CD14-positive monocyte (primary cell): ENCODE data around the gene NKX1-1. TPM values are rescaled to one million over a fixed set of nuclear protein-coding genes. Genes with fewer than 3 reads are reported as not detected.

Experiments used
- DNase-seq, 3 donors: peaks; one replicate each; pipeline ENCODE4 v3.0.0-alpha.2; 2011 to 2022
- H2AFZ ChIP-seq: 2 replicates; pipeline ENCODE4 v1.6.0; 2012; ENCODE audit warnings: mild to moderate bottlenecking, low read depth, low read length, inconsistent platforms; ENCODE audit not compliant: insufficient read depth, poor library complexity, severe bottlenecking
- H3K27ac ChIP-seq, 2 donors: 1 replicate in 1 of 2; 2 replicates in 1 of 2; pipeline ENCODE4 v1.5.1; 2012 to 2013; ENCODE audit warnings: low read length in 2 of 2, control low read depth in 1 of 2, inconsistent platforms in 1 of 2, low read depth in 1 of 2, mild to moderate bottlenecking in 1 of 2
- H3K27me3 ChIP-seq, 2 donors: one replicate each; pipeline versions ENCODE4 v1.6.0 to v1.6.1; 2011 to 2013; ENCODE audit warnings: low read length in 2 of 2; ENCODE audit not compliant: control insufficient read depth in 2 of 2, insufficient read depth in 2 of 2
- H3K36me3 ChIP-seq, 2 donors: replicated peaks in 1 of 2; 1 replicate in 1 of 2; 2 replicates in 1 of 2; pipeline versions ENCODE4 v1.5.1 to v1.6.1; 2012 to 2013; ENCODE audit warnings: low read length in 2 of 2, control low read depth in 1 of 2, inconsistent platforms in 1 of 2, mild to moderate bottlenecking in 1 of 2; ENCODE audit not compliant: insufficient read depth in 2 of 2, control insufficient read depth in 1 of 2
- H3K4me1 ChIP-seq, 2 donors: 1 replicate in 1 of 2; 2 replicates in 1 of 2; pipeline versions ENCODE4 v1.5.1 to v1.6.1; 2012 to 2013; ENCODE audit warnings: low read length in 2 of 2, control low read depth in 1 of 2, inconsistent platforms in 1 of 2, mild to moderate bottlenecking in 1 of 2, moderate library complexity in 1 of 2; ENCODE audit not compliant: insufficient read depth in 2 of 2, control insufficient read depth in 1 of 2
- H3K4me2 ChIP-seq: replicated peaks from 2 replicates; pipeline ENCODE3; 2012; ENCODE audit warnings: low read length, moderate library complexity, mild to moderate bottlenecking; ENCODE audit not compliant: poor library complexity, severe bottlenecking; ENCODE audit errors: extremely low read depth
- H3K4me3 ChIP-seq, 3 experiments: fragments of 200-600 bp in 1 of 3; sonication (generic) in 1 of 3; replicated peaks in 1 of 3; 1 replicate in 2 of 3; 2 replicates in 1 of 3; pipeline ENCODE4 v1.5.1; 2011 to 2013; ENCODE audit warnings: low read length in 3 of 3, mild to moderate bottlenecking in 3 of 3, control low read depth in 2 of 3, low read depth in 2 of 3, inconsistent platforms in 1 of 3, moderate library complexity in 1 of 3
- H3K79me2 ChIP-seq: 2 replicates; pipeline ENCODE4 v1.6.0; 2012; ENCODE audit warnings: mild to moderate bottlenecking, control low read depth, inconsistent platforms, low read length, moderate library complexity; ENCODE audit not compliant: insufficient read depth
- H3K9ac ChIP-seq: 2 replicates; pipeline ENCODE4 v1.6.0; 2017; ENCODE audit warnings: low read length, mild to moderate bottlenecking; ENCODE audit not compliant: insufficient read depth, poor library complexity, severe bottlenecking
- H3K9me3 ChIP-seq, 2 donors: replicated peaks in 1 of 2; 1 replicate in 1 of 2; 2 replicates in 1 of 2; pipeline versions ENCODE4 v1.5.1 to v1.6.1; 2012 to 2013; ENCODE audit warnings: low read length in 2 of 2, control low read depth in 1 of 2; ENCODE audit not compliant: control insufficient read depth in 1 of 2, insufficient read depth in 1 of 2
- H4K20me1 ChIP-seq: 2 replicates; pipeline ENCODE4 v1.6.0; 2012; ENCODE audit warnings: mild to moderate bottlenecking, low read length, control low read depth, moderate library complexity; ENCODE audit not compliant: insufficient read depth
- H3K27ac Mint-ChIP-seq, 7 donors: one replicate each; pipeline ENCODE4 v1.8.0; 2020; ENCODE audit warnings: mild to moderate bottlenecking in 7 of 7, mixed read lengths in 7 of 7, moderate library complexity in 6 of 7, inconsistent platforms in 2 of 7
- H3K27me3 Mint-ChIP-seq, 3 donors: one replicate each; pipeline ENCODE4 v1.8.0; 2021 to 2022; ENCODE audit warnings: low read depth in 3 of 3, mild to moderate bottlenecking in 3 of 3, mixed read lengths in 3 of 3, moderate library complexity in 3 of 3, inconsistent platforms in 1 of 3
- H3K36me3 Mint-ChIP-seq, 2 donors: one replicate each; pipeline ENCODE4 v1.8.0; 2020; ENCODE audit warnings: mixed read lengths in 2 of 2, inconsistent platforms in 1 of 2, mild to moderate bottlenecking in 1 of 2
- H3K4me1 Mint-ChIP-seq: one replicate; pipeline ENCODE4 v1.8.0; 2020; ENCODE audit warnings: mild to moderate bottlenecking, mixed read lengths
- H3K4me3 Mint-ChIP-seq, 2 donors: one replicate each; pipeline ENCODE4 v1.8.0; 2020; ENCODE audit warnings: mild to moderate bottlenecking in 2 of 2, mixed read lengths in 2 of 2, moderate library complexity in 1 of 2
- H3K9me3 Mint-ChIP-seq, 7 donors: one replicate each; pipeline ENCODE4 v1.8.0; 2020 to 2022; ENCODE audit warnings: mixed read lengths in 7 of 7, mild to moderate bottlenecking in 6 of 7, moderate library complexity in 6 of 7, inconsistent platforms in 2 of 7
- WGBS: methylation state at CpG from one replicate; pipeline ENCODE4 v1.1.5; 2013; ENCODE audit warnings: missing lambda C conversion rate; ENCODE audit not compliant: insufficient coverage; 5-methylcytosine and 5-hydroxymethylcytosine counted together
- intact Hi-C, 2 donors: fragments of 100-400 bp; cut with micrococcal nuclease; formaldehyde crosslinking; loops; one replicate each; pipeline versions ENCODE4 v1.15.0 to v1.15.1; 2023
- polyA plus RNA-seq, 3 donors: library from polyadenylated mRNA; depleted of rRNA in 1 of 3; unstranded in 2 of 3; stranded (reverse) in 1 of 3; fragments of 300-500 nt in 2 of 3; fragments of >200 nt in 1 of 3; fragmentation: Illumina TruSeq in 2 of 3; gene quantifications; 1 replicate in 2 of 3; 2 replicates in 1 of 3; pipeline ENCODE4 v1.2.3, GENCODE V29; 2012 to 2021
- TF ChIP-seq, protein P1 (sequence below): fragments of 200-600 bp; IDR thresholded peaks from one replicate; pipeline ENCODE4 v1.8.0; 2022; ENCODE audit warnings: antibody characterized with exemption, mild to moderate bottlenecking

The NKX1-1 gene
- polyA plus RNA-seq, 3 donors, result not detected

DNA sequence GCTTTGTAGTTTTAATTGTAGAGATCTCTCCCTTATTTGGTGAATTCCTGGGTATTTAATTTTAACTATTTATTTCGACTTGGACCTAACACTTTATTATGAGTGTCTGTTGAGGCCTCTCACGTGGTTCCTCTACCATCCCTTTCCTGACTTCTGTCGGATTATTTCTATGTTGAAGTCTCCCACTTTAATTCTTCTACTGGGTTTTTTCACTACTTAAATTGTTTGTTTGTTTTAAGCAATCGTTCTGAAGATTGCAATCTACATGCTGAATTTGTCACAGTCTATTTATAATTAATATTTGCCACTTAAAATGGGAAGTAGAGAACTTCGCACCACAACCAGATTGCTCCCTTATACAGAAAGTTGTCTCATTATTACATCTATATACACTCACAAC is 20.8 kb upstream of the NKX1-1 start:
- intact Hi-C loops, result no loop called here
- Histone ChIP-seq H3K4me3 (no peak overlapping the region), H3K27ac (no peak overlapping the region), H3K27me3 (no peaks in the 10 kb centered on the region), H3K4me2 (no peak overlapping the region), H3K9me3 (no peaks in the 10 kb centered on the region), H3K4me1 (no peaks in the 10 kb centered on the region), H3K9ac (no peak overlapping the region), H2AFZ (no peak overlapping the region), H3K79me2 (no peaks in the 10 kb centered on the region), H4K20me1 (no peaks in the 10 kb centered on the region), H3K36me3 (no peaks in the 10 kb centered on the region)
- Mint-ChIP-seq H3K9me3 (peaks cover 0 to 6% (median 0%) of the 10 kb centered on the region in 7 donors), H3K27ac (no peak overlapping the region), H3K27me3 (peaks cover 12 to 23% (median 14%) of the 10 kb centered on the region in 3 donors), H3K4me1 (no peaks in the 10 kb centered on the region), H3K4me3 (no peak overlapping the region), H3K36me3 (no peaks in the 10 kb centered on the region)
- TF ChIP-seq, protein P1, sequence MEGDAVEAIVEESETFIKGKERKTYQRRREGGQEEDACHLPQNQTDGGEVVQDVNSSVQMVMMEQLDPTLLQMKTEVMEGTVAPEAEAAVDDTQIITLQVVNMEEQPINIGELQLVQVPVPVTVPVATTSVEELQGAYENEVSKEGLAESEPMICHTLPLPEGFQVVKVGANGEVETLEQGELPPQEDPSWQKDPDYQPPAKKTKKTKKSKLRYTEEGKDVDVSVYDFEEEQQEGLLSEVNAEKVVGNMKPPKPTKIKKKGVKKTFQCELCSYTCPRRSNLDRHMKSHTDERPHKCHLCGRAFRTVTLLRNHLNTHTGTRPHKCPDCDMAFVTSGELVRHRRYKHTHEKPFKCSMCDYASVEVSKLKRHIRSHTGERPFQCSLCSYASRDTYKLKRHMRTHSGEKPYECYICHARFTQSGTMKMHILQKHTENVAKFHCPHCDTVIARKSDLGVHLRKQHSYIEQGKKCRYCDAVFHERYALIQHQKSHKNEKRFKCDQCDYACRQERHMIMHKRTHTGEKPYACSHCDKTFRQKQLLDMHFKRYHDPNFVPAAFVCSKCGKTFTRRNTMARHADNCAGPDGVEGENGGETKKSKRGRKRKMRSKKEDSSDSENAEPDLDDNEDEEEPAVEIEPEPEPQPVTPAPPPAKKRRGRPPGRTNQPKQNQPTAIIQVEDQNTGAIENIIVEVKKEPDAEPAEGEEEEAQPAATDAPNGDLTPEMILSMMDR, result no peak
- DNase-seq, result no peak
- no CpG with 5 or more reads among the region's 5 CpGs for WGBS

DNA sequence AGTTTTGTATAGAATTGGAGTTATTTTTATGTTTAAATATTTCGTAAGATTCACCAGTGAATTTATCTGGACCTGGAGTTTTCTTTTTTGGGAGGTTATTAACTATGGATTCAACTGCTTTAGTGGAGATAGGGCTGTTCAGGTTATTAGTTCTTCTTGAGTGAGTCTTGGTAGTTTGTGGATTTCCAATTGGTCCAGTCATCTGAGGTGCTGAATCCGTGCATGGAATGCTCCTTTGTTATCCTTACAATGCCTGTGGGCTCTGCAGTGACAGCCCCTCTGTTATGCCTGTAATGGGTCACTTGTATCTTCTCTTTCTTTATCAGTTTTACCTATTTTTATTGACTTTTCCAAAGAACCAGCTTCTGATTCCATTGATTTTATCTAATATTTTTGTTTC is 15.4 kb upstream of the NKX1-1 start:
- Mint-ChIP-seq H3K9me3 (peaks cover 0 to 2% (median 0%) of the 10 kb centered on the region in 7 donors), H3K36me3 (no peaks in the 10 kb centered on the region), H3K27ac (no peak overlapping the region), H3K4me1 (no peaks in the 10 kb centered on the region), H3K27me3 (peaks cover 36 to 46% (median 38%) of the 10 kb centered on the region in 3 donors), H3K4me3 (no peak overlapping the region)
- Histone ChIP-seq H3K27me3 (no peaks in the 10 kb centered on the region), H3K4me2 (no peak overlapping the region), H3K9ac (no peak overlapping the region), H3K79me2 (no peaks in the 10 kb centered on the region), H4K20me1 (no peaks in the 10 kb centered on the region), H3K9me3 (no peaks in the 10 kb centered on the region), H3K27ac (no peak overlapping the region), H3K36me3 (no peaks in the 10 kb centered on the region), H2AFZ (no peak overlapping the region), H3K4me1 (no peaks in the 10 kb centered on the region), H3K4me3 (no peak overlapping the region)
- TF ChIP-seq, protein P1, result no peak
- 57% methylated on average over 1 of the region's 2 CpGs for WGBS
- DNase-seq, result no peak
- intact Hi-C loops, result no loop called here
